HG02970 (cell line): Measurements from ENCODE around the gene CACNA1S.

ENCODE experiments used
- ATAC-seq: cut with Tn5 transposase; IDR thresholded peaks from one replicate; pipeline ENCODE4 v1.9.1; 2021; ENCODE audit warnings: mild to moderate bottlenecking, moderate library complexity, moderate number of reproducible peaks; ENCODE audit not compliant: unreplicated experiment, low FRiP score

Gene CACNA1S

GRCh38 chr1:201096041-201096461, 16.2 kb downstream of the CACNA1S start:
- ATAC-seq, result no peak

DNA sequence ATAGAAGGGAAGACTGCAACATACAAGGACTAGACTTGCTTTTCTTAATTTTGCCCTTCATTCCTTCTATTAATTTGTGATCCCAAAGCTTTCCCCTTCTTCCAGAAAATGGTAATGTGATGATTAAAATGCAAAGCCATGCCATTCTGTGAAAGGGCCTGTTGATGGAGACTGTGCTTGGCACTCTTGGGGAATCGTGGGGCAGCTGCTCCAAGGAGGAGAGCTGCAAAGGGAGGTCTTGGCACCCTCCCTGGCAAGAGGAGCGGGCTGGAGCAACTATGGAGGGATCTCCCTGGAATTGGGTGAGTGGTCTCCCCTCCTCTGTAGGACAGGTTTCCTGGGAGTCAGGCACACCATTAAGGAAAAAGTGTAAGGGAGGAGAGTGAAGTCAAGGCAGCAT, 16.6 kb downstream of the CACNA1S start:
- no peak for ATAC-seq

- ATAC-seq, result no peak
These were observed 17.4 kb downstream of the CACNA1S start for GRCh38 chr1:201094832-201095231.

GRCh38 chr1:201093962-201094361, 18.3 kb downstream of the CACNA1S start:
- no peak for ATAC-seq

GRCh38 chr1:201093561-201093960, 18.7 kb downstream of the CACNA1S start:
- no peak for ATAC-seq

DNA sequence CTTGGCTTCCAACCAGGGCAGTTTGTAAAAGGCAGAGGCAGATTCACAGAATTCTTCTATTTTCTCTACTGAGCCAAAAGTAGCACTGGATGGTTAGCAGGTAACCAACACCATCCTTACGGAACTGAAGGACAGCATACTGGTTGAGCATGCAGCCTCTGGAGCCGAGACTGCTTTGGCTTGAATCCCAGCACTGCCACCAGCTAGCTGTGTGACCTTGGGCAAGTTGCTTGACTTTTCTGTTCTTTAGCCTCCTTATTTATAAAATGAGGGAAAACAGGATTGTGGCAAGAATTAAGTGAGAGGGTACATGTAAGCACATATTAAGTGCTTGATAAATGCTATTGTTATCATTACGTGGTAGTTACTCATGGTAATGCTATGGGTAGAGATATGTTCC, 19.5 kb downstream of the CACNA1S start:
- no peak for ATAC-seq

GRCh38 chr1:201091256-201091655, 21.0 kb downstream of the CACNA1S start:
- ATAC-seq, result no peak

GRCh38 chr1:201090541-201090940, 21.7 kb downstream of the CACNA1S start:
- no peak for ATAC-seq

DNA sequence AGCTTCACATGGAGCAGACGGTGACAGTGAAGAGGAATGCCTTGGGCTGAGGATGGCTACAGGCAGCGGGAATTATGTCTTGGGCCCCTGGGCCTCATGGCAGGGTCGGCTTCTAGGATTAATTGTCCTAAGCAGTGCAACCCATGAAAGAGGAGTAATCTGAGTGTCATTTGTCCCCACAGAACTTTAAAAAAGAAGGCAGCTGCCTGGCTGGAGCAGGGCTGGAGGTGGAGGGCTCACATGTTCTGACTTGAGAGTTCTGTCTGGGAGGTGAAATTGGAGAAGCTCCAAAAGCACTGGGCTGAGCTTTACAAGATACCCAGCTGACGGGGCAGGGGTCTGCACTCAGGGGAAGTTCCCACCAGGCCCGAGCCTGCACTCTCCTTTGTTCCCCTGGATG, 22.6 kb downstream of the CACNA1S start:
- no peak for ATAC-seq

GRCh38 chr1:201088901-201089525, 23.2 kb downstream of the CACNA1S start:
- ATAC-seq, result no peak

DNA sequence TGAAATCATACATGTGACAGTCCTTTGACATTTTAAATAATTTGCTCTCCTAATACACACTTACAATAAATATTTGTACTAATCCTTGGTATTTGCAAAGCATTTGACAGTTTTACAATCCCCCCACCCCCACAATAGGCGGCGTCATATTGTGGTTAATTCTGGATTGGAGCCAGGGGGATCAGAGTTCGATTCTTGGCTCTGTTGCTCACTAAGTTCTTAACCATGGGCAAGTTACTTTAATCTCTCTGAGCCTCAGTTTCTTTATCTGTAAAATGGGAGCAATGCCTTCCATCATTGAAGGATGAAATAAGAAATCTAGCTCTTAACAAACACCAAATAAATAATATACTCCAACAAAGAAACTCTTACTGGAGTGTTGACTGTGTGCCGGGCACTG, 23.8 kb downstream of the CACNA1S start:
- no peak for ATAC-seq

GRCh38 chr1:201085902-201086735, 26.1 kb downstream of the CACNA1S start:
- ATAC-seq, result no peak

- ATAC-seq, result no peak
These were observed 27.9 kb downstream of the CACNA1S start for GRCh38 chr1:201084295-201084694.

GRCh38 chr1:201083741-201084140, 28.5 kb downstream of the CACNA1S start:
- no peak for ATAC-seq

DNA sequence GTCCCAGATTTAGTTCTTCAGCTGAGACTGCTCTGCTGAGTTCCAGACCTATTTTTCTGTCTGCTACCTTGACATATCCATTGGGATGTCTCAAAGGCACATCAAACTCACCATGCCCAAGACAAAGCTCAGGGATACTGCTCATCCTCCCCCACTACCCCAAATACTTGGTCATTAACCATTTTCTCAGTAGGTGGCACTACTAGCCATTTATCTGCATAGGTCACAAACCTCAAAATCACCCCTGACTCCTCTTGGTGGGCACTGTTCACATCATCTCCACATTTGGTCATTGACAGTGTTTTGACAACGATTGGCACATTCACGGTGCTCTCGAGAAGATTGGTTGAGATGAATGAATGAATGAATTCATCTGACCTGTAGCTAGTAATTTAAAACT, 32.1 kb downstream of the CACNA1S start:
- no peak for ATAC-seq

- no peak for ATAC-seq
These were observed 34.5 kb downstream of the CACNA1S start for GRCh38 chr1:201077736-201078135.

DNA sequence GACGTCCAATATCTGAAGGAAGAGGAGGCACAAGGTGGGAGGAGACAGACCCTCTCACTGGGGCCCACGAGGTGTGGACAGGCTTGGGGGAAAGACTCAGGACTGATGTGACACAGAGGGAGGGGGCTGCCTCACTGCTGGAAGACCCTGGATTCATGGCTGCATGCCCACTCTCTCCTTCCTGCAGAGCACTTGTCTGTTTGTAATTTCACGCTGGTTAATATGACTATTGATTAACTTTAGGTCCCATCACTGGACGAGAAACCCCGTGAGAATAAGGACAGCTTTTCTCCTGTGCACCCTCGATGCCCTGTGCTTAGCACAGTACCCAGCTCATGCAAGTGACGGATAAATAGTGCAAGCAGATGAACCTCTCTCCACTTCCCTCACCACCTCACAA, 35.1 kb downstream of the CACNA1S start:
- ATAC-seq, result no peak

DNA sequence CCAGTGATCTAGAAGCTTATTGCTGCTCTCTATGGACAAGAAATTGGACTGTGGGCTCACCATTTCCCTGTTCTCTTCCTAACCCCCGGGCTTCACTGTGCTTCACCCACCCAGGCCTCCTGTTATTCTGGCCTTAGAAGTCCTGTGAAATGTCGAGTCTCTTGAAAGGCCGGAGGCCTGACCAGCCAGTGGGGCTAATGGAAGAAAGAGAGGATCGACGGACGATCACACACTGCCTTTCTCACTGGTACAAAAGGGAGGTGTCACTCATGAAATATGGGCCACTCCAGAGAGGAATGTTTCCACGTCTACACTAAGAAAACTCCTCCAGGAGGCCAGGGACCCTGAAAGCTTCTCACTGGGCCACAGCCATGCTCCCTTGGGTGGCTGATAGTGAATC, 36.1 kb downstream of the CACNA1S start:
- no peak for ATAC-seq

DNA sequence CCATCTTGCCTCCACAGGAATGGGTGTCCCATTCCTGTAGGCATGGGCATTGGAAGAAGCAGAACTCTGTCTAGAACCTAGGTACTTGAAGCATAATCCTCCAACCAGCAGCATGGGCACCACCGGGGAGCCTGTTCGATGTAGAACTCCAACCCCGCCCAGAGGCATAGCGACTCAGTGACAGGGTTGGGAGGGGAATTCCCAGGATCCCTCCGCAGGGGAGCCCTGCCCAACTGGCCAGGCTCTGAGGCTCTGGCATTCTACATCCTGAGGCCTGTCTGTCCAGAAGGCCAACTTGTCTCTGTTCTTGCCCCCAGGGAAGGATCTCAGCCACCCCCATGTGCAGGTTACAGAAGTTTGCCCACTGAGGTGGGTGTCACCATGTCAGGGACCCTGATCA, 38.2 kb downstream of the CACNA1S start:
- no peak for ATAC-seq

DNA sequence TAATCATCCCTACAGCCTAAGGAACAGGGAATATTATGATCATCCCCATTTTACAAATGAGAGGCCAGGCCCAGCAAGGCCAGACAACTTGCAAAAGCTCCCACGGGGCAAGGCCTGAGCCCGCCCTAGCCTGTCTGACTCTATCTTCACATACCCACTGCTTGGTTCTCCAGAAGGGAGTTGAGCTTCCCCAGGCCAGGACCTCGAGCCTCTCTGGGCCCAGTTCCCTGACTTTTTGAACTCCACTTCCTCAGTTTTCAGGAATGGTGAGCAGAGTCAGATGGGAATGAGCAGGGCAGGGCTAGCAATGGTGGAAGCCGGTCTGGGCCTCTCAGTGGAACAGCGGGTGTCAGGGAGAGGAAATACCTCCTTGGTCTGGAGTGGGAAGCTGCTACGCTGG, 39.3 kb downstream of the CACNA1S start:
- no peak for ATAC-seq

DNA sequence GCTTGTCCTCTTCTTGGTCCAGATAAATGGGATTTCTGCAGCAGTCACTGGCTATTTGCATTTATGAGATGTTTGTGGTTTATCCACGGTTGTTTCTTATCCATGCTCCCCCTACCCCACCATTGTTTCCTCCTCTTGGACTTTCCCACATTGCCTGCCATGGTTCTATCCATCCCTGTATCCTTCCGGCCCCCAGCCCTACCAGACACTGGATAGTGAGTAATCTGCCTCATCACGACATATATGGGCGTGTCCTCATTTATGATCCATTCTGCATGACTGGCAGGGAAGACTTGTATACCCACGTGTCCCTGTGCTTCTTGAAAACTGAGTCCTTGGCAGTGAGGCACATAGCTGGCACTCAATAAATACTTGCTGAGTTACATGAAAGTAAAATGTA, 40.1 kb downstream of the CACNA1S start:
- ATAC-seq, result no peak

DNA sequence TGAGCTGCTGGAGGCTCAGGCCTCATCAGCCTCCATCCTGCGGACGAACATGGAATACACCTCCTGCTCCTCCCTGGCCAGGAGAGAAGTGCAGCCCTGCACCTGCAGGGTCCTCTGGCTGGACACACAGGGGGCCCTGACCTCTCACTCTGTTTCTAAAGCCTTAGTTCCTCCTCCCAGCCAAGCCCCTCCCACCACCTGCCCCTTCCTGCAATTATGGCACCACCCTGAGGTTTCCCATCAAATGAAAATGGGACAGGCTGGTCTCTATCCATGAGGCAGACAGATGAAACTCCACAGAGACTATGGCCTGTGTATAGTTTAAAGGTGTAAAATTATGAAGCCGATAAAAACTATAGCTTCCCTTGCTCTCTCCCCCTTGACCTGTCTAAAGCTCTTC, 42.6 kb downstream of the CACNA1S start:
- ATAC-seq, result no peak
